GM12865 (cell line): ENCODE results near the gene UBASH3B.

Experiments
- DNase-seq: peaks from one replicate; pipeline ENCODE4 v3.0.0; 2010; ENCODE audit warnings: low read depth
- H3K4me3 ChIP-seq: 2 replicates; pipeline ENCODE4 v1.5.1; 2011; ENCODE audit warnings: mild to moderate bottlenecking, low read depth, low read length, control low read depth
- TF ChIP-seq, protein P1 (sequence below): IDR thresholded peaks from 2 replicates; pipeline ENCODE4 v1.5.1; 2011; ENCODE audit warnings: low read length, control low read depth, low read depth, inconsistent platforms; ENCODE audit not compliant: insufficient read depth; ENCODE audit errors: missing control alignments

The UBASH3B gene

GRCh38 chr11:122676638-122677037 lies 21.1 kb downstream of the UBASH3B start:
- TF ChIP-seq, protein P1, sequence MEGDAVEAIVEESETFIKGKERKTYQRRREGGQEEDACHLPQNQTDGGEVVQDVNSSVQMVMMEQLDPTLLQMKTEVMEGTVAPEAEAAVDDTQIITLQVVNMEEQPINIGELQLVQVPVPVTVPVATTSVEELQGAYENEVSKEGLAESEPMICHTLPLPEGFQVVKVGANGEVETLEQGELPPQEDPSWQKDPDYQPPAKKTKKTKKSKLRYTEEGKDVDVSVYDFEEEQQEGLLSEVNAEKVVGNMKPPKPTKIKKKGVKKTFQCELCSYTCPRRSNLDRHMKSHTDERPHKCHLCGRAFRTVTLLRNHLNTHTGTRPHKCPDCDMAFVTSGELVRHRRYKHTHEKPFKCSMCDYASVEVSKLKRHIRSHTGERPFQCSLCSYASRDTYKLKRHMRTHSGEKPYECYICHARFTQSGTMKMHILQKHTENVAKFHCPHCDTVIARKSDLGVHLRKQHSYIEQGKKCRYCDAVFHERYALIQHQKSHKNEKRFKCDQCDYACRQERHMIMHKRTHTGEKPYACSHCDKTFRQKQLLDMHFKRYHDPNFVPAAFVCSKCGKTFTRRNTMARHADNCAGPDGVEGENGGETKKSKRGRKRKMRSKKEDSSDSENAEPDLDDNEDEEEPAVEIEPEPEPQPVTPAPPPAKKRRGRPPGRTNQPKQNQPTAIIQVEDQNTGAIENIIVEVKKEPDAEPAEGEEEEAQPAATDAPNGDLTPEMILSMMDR = no peak
- no peak for DNase-seq
- no peak overlapping the region for H3K4me3 ChIP-seq

DNA sequence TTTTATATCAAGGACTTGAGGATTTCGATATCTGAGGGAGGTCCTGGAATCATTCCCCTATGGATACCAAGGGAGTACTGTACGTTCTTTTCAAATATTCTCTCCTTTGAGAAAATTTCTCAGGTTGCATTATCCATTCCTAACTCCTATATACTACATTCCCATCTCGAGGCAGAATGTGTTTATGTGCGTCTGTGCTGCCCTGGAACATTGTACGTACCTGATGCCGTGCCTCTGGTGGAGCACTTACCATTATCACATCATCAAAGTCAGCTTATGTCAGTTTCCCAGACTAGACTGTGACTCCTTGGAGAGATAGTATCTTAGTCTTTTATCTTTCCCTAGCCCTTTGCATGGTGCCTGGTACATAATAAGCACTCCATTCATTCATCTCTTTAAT lies 21.7 kb downstream of the UBASH3B start:
- TF ChIP-seq, protein P1 = no peak
- DNase-seq = no peak
- no peak overlapping the region for H3K4me3 ChIP-seq

DNA sequence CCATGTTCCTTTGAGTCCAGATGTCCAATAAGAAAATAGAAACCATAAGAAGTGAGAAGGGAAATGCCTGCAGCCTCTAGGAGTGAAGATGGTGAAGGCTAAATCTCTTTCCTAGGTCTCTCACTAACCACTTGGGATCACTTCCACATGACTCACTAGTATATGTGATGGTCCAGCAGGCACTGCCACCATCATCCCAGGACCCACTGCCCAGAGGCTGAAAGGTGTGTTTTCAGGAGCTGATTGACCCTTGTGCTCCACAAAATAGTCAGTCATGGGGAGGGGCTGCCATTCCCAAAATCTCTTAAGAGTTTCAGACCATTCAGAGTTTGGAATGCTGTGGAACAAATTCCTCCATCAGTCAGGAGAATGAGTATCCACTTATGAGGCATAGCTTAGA lies 22.9 kb downstream of the UBASH3B start:
- TF ChIP-seq, protein P1 = no peak
- H3K4me3 ChIP-seq = no peak overlapping the region
- no peak for DNase-seq

- DNase-seq = no peak
- no peak overlapping the region for H3K4me3 ChIP-seq
- TF ChIP-seq, protein P1 = no peak
These were observed 23.9 kb downstream of the UBASH3B start for GRCh38 chr11:122679466-122679865.

DNA sequence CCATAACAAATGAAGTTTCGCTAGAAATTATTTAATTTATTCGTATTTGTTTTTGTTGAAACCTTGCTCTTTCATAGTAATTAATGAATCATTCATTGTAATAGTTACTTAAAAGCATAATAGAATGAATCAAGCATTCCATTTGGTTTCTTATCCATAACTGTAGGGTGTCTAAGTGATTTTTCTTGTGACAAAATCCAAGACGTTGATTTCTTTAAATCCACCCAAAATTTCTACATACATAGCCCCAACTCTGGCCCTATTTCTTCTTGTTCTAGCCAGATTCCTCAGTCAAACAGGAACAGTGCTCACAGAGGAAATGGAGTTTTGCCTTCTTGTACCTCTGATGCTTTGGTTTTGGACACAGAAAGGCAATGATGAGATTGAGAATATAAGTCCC lies 25.5 kb downstream of the UBASH3B start:
- TF ChIP-seq, protein P1 = no peak
- no peak overlapping the region for H3K4me3 ChIP-seq
- DNase-seq = no peak

GRCh38 chr11:122681735-122682134 lies 26.2 kb downstream of the UBASH3B start:
- DNase-seq = no peak
- H3K4me3 ChIP-seq = no peak overlapping the region
- TF ChIP-seq, protein P1 = no peak

GRCh38 chr11:122682464-122682863 lies 26.9 kb downstream of the UBASH3B start:
- H3K4me3 ChIP-seq = no peak overlapping the region
- TF ChIP-seq, protein P1 = no peak
- DNase-seq = no peak
